Adrenal gland (tissue), 12 donors: Measurements from ENCODE around the gene COX7A1. TPM values are rescaled to one million over a fixed set of nuclear protein-coding genes. Genes with fewer than 3 reads are reported as not detected.

Experiments
- DNase-seq, 7 donors: peaks; one replicate each; pipeline ENCODE4 v3.0.0-alpha.2; 2019 to 2020
- H3K27ac ChIP-seq, 5 donors: fragments of 200-600 bp; sonication (generic) in 4 of 5; 1 replicate in 3 of 5; 2 replicates in 2 of 5; pipeline versions ENCODE4 v1.5.1 to v1.8.0; 2016 to 2020; ENCODE audit warnings: mild to moderate bottlenecking in 1 of 5
- H3K27me3 ChIP-seq: fragments of 200-600 bp; 2 replicates; pipeline ENCODE4 v1.8.0; 2021
- H3K36me3 ChIP-seq, 2 donors: fragments of 200-600 bp; replicated peaks in 1 of 2; 1 replicate in 1 of 2; 2 replicates in 1 of 2; pipeline versions ENCODE4 v1.5.1 to v1.8.0; 2018 to 2022
- H3K4me1 ChIP-seq, 2 donors: fragments of 200-600 bp; replicated peaks in 1 of 2; 1 replicate in 1 of 2; 2 replicates in 1 of 2; pipeline versions ENCODE4 v1.5.1 to v1.8.0; 2018 to 2021
- H3K4me3 ChIP-seq, 4 donors: fragments of 200-600 bp; sonication (generic) in 3 of 4; one replicate each; pipeline ENCODE4 v1.5.1; 2016 to 2018
- H3K9me3 ChIP-seq, 3 donors: fragments of 200-600 bp; sonication (generic) in 1 of 3; replicated peaks in 1 of 3; 1 replicate in 2 of 3; 2 replicates in 1 of 3; pipeline versions ENCODE4 v1.5.1 to v1.8.0; 2016 to 2021
- CTCF ChIP-seq, 6 experiments: fragments of 450-650 bp in 4 of 6; fragments of 200-600 bp in 2 of 6; sonication (generic) in 1 of 6; IDR thresholded peaks; 1 replicate in 5 of 6; 2 replicates in 1 of 6; pipeline versions ENCODE4 v1.5.1 to v1.8.0; 2016 to 2021; ENCODE audit warnings: antibody characterized with exemption in 6 of 6, mild to moderate bottlenecking in 2 of 6, moderate library complexity in 1 of 6
- POLR2A ChIP-seq, 2 donors: fragments of 450-650 bp; IDR thresholded peaks; one replicate each; pipeline ENCODE4 v1.6.1; 2017; ENCODE audit warnings: antibody characterized with exemption in 2 of 2, mild to moderate bottlenecking in 2 of 2, moderate library complexity in 1 of 2
- WGBS, 4 donors: extraction: QIAGEN DNeasy Blood & Tissue Kit in 2 of 4; methylation state at CpG; one replicate each; pipeline versions ENCODE4 v1.1.5 to v1.1.7; 2013 to 2017; 5-methylcytosine and 5-hydroxymethylcytosine counted together
- intact Hi-C, 2 donors: fragments of 100-400 bp; cut with DNase I; formaldehyde crosslinking; loops; one replicate each; pipeline versions ENCODE4 v1.14.1 to v1.15.0; 2022 to 2023
- polyA plus RNA-seq, 3 donors: library from polyadenylated mRNA; stranded (reverse); fragments of 200-250 nt in 2 of 3; fragments of 350-450 nt in 1 of 3; fragmentation: Illumina TruSeq in 1 of 3; extraction: RNeasy Lipid Tissue Mini Kit (QIAGEN cat#74804) in 1 of 3; gene quantifications; one replicate each; pipeline ENCODE4 v1.2.3, GENCODE V29; 2013 to 2014
- total RNA-seq, 9 donors: library from RNA; depleted of rRNA in 4 of 9; stranded (reverse); fragments of >200 nt in 4 of 9; fragments of 120-200 nt in 1 of 9; fragmentation: NEBNext Ultra II Directional in 1 of 9; extraction: Animal tissue kit (Norgen Biotek cat#: 25700) in 1 of 9; gene quantifications; one replicate each; pipeline versions ENCODE4 v1.1.0 to v1.2.4, GENCODE V29; 2013 to 2023
- donor health status: healthy with polysubstance abuse.
- donor health status: Bipolar disorder and iron deficiency.
- donor health status: DM: yes; HTN: yes; CAD: no.
- donor health status: DM: no; HTN: no; CAD: no.
- donor health status: DM: no; HTN: no; CAD: no.
- donor health status: DM: yes; HTN: yes; CAD: no.

COX7A1 gene
- total and polyA plus RNA-seq, 12 donors = 20.4 to 232 (median 102) TPM

GRCh38 chr19:36113894-36114720 lies 38.1 kb downstream of the COX7A1 start:
- WGBS, 4 donors = 2 to 18% (median 9%) methylated on average over 28 to 48 of the region's 48 CpGs
- H3K27ac ChIP-seq = peak overlapping the region; percentile 49 to 92 (median 67)
- H3K36me3 ChIP-seq = peaks cover 0 to 26% of the 10 kb centered on the region in 2 donors
- H3K9me3 ChIP-seq = no peaks in the 10 kb centered on the region
- no peaks in the 10 kb centered on the region for H3K27me3 ChIP-seq
- intact Hi-C loops = loop anchor here in 1 of 2 donors (10.0 kb wide), 1 partner anchor 49 kb away; no protein-coding TSS in a partner anchor
- H3K4me1 ChIP-seq = peaks cover 7 to 22% of the 10 kb centered on the region in 2 donors
- H3K4me3 ChIP-seq = peak overlapping the region; percentile 4 to 90 (median 69)
- DNase-seq = peak; percentile 43 to 64 (median 49)
- TF ChIP-seq CTCF (IDR thresholded peaks at IDR 0.05) (peak in 2 of 6 experiments; percentile 6 to 11), POLR2A (IDR thresholded peaks at IDR 0.05) (no peak)

GRCh38 chr19:36113425-36113824 lies 38.8 kb downstream of the COX7A1 start:
- Histone ChIP-seq H3K27ac (peak overlapping the region in 1 of 5 donors; percentile 89), H3K4me1 (peaks cover 7 to 22% of the 10 kb centered on the region in 2 donors), H3K4me3 (peak overlapping the region in 1 of 4 donors; percentile 89), H3K27me3 (no peaks in the 10 kb centered on the region), H3K9me3 (no peaks in the 10 kb centered on the region), H3K36me3 (peaks cover 0 to 21% of the 10 kb centered on the region in 2 donors)
- no peak for DNase-seq
- WGBS, 4 donors = 89 to 93% (median 91%) methylated on average over 26 to 34 of the region's 34 CpGs
- intact Hi-C loops = loop anchor here in 1 of 2 donors (10.0 kb wide), 1 partner anchor 49 kb away; no protein-coding TSS in a partner anchor
- TF ChIP-seq POLR2A (IDR thresholded peaks at IDR 0.05) = no peak
- no peak for TF ChIP-seq CTCF (IDR thresholded peaks at IDR 0.05)

GRCh38 chr19:36112678-36113077 lies 39.6 kb downstream of the COX7A1 start:
- Histone ChIP-seq H3K36me3 (peaks cover 0 to 14% of the 10 kb centered on the region in 2 donors), H3K27ac (no peak overlapping the region), H3K4me1 (peaks cover 7 to 22% of the 10 kb centered on the region in 2 donors), H3K4me3 (no peak overlapping the region), H3K9me3 (no peaks in the 10 kb centered on the region), H3K27me3 (no peaks in the 10 kb centered on the region)
- intact Hi-C loops = loop anchor here in 1 of 2 donors (10.0 kb wide), 1 partner anchor 48 kb away; no protein-coding TSS in a partner anchor
- WGBS, 4 donors = 93 to 99% (median 96%) methylated on average over 3 to 10 of the region's 10 CpGs
- TF ChIP-seq POLR2A (IDR thresholded peaks at IDR 0.05) (no peak), CTCF (IDR thresholded peaks at IDR 0.05) (no peak)
- DNase-seq = no peak

DNA sequence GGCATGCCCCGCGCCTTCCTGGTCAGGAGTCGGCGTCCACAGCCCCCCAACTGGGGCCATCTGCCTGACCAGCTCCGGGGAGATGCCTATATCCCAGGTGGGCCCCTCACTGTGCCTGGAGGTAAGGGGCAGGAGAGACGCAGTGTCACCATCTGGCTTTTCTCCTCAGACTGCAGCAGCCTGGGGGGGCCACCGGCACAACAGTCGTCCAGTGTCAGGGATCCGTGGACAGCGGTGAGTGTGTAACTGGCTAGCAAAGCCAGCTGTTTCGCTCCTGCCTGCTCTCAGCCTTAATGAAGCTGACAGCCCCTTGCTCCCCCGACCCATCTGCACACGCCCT lies 41.1 kb downstream of the COX7A1 start:
- intact Hi-C loops = loop anchor here in 1 of 2 donors (10.0 kb wide), 1 partner anchor 46 kb away; no protein-coding TSS in a partner anchor
- Histone ChIP-seq H3K27me3 (no peaks in the 10 kb centered on the region), H3K27ac (no peak overlapping the region), H3K9me3 (no peaks in the 10 kb centered on the region), H3K4me3 (no peak overlapping the region), H3K4me1 (peaks cover 7 to 13% of the 10 kb centered on the region in 2 donors), H3K36me3 (peaks cover 0 to 4% of the 10 kb centered on the region in 2 donors)
- no peak for TF ChIP-seq POLR2A (IDR thresholded peaks at IDR 0.05)
- no peak for TF ChIP-seq CTCF (IDR thresholded peaks at IDR 0.05)
- 86 to 93% (median 89%) methylated on average over 3 to 13 of the region's 13 CpGs for WGBS, 4 donors
- DNase-seq = no peak
